Sigmoid colon (tissue), 7 donors: ENCODE results near the gene KCNE1. TPM values are rescaled to one million over a fixed set of nuclear protein-coding genes. Genes with fewer than 3 reads are reported as not detected.

Experiments
- DNase-seq: peaks from one replicate; pipeline ENCODE4 v3.0.0-alpha.2; 2019
- H3K27ac ChIP-seq, 4 donors: fragments of 200-600 bp; sonication (generic); one replicate each; pipeline ENCODE4 v1.5.1; 2016 to 2019; ENCODE audit warnings: mild to moderate bottlenecking in 1 of 4
- H3K27me3 ChIP-seq, 3 donors: fragments of 200-600 bp; sonication (generic); one replicate each; pipeline ENCODE4 v1.5.1; 2019; ENCODE audit warnings: mild to moderate bottlenecking in 1 of 3
- H3K36me3 ChIP-seq, 4 donors: fragments of 200-600 bp; sonication (generic); one replicate each; pipeline ENCODE4 v1.5.1; 2016 to 2019
- H3K4me1 ChIP-seq, 4 donors: fragments of 200-600 bp; sonication (generic); one replicate each; pipeline ENCODE4 v1.5.1; 2017 to 2019
- H3K4me3 ChIP-seq, 4 donors: fragments of 200-600 bp; sonication (generic); one replicate each; pipeline ENCODE4 v1.5.1; 2017 to 2019; ENCODE audit warnings: mild to moderate bottlenecking in 2 of 4, moderate library complexity in 1 of 4
- H3K9me3 ChIP-seq, 4 donors: fragments of 200-600 bp in 3 of 4; sonication (generic) in 3 of 4; one replicate each; pipeline versions ENCODE4 v1.5.1 to v1.6.1; 2013 to 2019
- EP300 ChIP-seq, 4 donors: sonication (generic); formaldehyde crosslinking; IDR thresholded peaks; one replicate each; pipeline ENCODE4 v1.6.1; 2017; ENCODE audit warnings: antibody characterized with exemption in 4 of 4
- POLR2A ChIP-seq, 2 donors: fragments of 450-650 bp; IDR thresholded peaks; one replicate each; pipeline ENCODE4 v1.6.1; 2016; ENCODE audit warnings: antibody characterized with exemption in 2 of 2, mild to moderate bottlenecking in 2 of 2, moderate library complexity in 2 of 2
- POLR2AphosphoS5 ChIP-seq, 4 donors: sonication (generic); formaldehyde crosslinking; IDR thresholded peaks; one replicate each; pipeline ENCODE4 v1.6.1; 2017; ENCODE audit warnings: antibody characterized with exemption in 4 of 4
- WGBS, 2 donors: extraction: QIAGEN DNeasy Blood & Tissue Kit; methylation state at CpG; one replicate each; pipeline ENCODE4 v1.1.7; 2013; 5-methylcytosine and 5-hydroxymethylcytosine counted together
- intact Hi-C: fragments of 100-400 bp; cut with DNase I; formaldehyde crosslinking; loops from one replicate; pipeline ENCODE4 v1.15.1; 2023
- polyA plus RNA-seq, 3 donors: library from polyadenylated mRNA; stranded (reverse); fragments of 200-250 nt; gene quantifications; one replicate each; pipeline ENCODE4 v1.2.3, GENCODE V29; 2013
- total RNA-seq, 4 donors: library from RNA; depleted of rRNA; stranded (reverse); fragments of >200 nt; gene quantifications; one replicate each; pipeline ENCODE4 v1.1.0, GENCODE V29; 2016
- TF ChIP-seq, protein P1 (sequence below), 4 experiments: fragments of 450-650 bp in 3 of 4; fragments of 200-600 bp in 1 of 4; IDR thresholded peaks; one replicate each; pipeline ENCODE4 v1.5.1; 2016 to 2019; ENCODE audit warnings: antibody characterized with exemption in 4 of 4, mild to moderate bottlenecking in 3 of 4, moderate library complexity in 2 of 4
- donor health status: healthy with polysubstance abuse.
- donor health status: Bipolar disorder and iron deficiency.
- donor health status: healthy.

KCNE1 gene
- total and polyA plus RNA-seq, 7 donors: 0.60 to 7.2 (median 2.3) TPM; not detected in 1

GRCh38 chr21:34519694-34520093 lies 7.7 kb upstream of the KCNE1 start:
- Histone ChIP-seq H3K36me3 (peaks cover 0 to 57% (median 18%) of the 10 kb centered on the region in 4 donors), H3K4me1 (peaks cover 0 to 45% (median 24%) of the 10 kb centered on the region in 4 donors)

GRCh38 chr21:34519016-34519415 lies 7.0 kb upstream of the KCNE1 start:
- peaks cover 0 to 38% (median 19%) of the 10 kb centered on the region in 4 donors for H3K4me1 ChIP-seq
- no peaks in the 10 kb centered on the region for H3K9me3 ChIP-seq
- TF ChIP-seq, protein P1, sequence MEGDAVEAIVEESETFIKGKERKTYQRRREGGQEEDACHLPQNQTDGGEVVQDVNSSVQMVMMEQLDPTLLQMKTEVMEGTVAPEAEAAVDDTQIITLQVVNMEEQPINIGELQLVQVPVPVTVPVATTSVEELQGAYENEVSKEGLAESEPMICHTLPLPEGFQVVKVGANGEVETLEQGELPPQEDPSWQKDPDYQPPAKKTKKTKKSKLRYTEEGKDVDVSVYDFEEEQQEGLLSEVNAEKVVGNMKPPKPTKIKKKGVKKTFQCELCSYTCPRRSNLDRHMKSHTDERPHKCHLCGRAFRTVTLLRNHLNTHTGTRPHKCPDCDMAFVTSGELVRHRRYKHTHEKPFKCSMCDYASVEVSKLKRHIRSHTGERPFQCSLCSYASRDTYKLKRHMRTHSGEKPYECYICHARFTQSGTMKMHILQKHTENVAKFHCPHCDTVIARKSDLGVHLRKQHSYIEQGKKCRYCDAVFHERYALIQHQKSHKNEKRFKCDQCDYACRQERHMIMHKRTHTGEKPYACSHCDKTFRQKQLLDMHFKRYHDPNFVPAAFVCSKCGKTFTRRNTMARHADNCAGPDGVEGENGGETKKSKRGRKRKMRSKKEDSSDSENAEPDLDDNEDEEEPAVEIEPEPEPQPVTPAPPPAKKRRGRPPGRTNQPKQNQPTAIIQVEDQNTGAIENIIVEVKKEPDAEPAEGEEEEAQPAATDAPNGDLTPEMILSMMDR (IDR thresholded peaks at IDR 0.05): no peak
- TF ChIP-seq POLR2AphosphoS5 (IDR thresholded peaks at IDR 0.05) (no peak), EP300 (IDR thresholded peaks at IDR 0.05) (no peak), POLR2A (IDR thresholded peaks at IDR 0.05) (no peak)
- DNase-seq: no peak
- H3K27ac ChIP-seq: peak overlapping the region in 2 of 4 donors; percentile 0 to 14
- 75 to 89% methylated on average over 4 of the region's 4 CpGs for WGBS, 2 donors
- intact Hi-C loops: no loop called here
- H3K27me3 ChIP-seq: no peaks in the 10 kb centered on the region
- no peak overlapping the region for H3K4me3 ChIP-seq
- H3K36me3 ChIP-seq: peaks cover 0 to 57% (median 18%) of the 10 kb centered on the region in 4 donors

More at GRCh38 chr21:34519694-34520093, 7.7 kb upstream of the KCNE1 start:
- Histone ChIP-seq H3K27me3 (no peaks in the 10 kb centered on the region), H3K27ac (peak overlapping the region in 2 of 4 donors; percentile 14 to 55), H3K4me3 (no peak overlapping the region), H3K9me3 (no peaks in the 10 kb centered on the region)
- TF ChIP-seq, protein P1 (IDR thresholded peaks at IDR 0.05): no peak
- TF ChIP-seq EP300 (IDR thresholded peaks at IDR 0.05): no peak
- no peak for TF ChIP-seq POLR2A (IDR thresholded peaks at IDR 0.05)
- no peak for TF ChIP-seq POLR2AphosphoS5 (IDR thresholded peaks at IDR 0.05)
- intact Hi-C loops: loop anchor here (5.0 kb wide), 1 partner anchor 63 kb away; no protein-coding TSS in a partner anchor
- 91 to 97% methylated on average over 8 of the region's 8 CpGs for WGBS, 2 donors
- no peak for DNase-seq

DNA sequence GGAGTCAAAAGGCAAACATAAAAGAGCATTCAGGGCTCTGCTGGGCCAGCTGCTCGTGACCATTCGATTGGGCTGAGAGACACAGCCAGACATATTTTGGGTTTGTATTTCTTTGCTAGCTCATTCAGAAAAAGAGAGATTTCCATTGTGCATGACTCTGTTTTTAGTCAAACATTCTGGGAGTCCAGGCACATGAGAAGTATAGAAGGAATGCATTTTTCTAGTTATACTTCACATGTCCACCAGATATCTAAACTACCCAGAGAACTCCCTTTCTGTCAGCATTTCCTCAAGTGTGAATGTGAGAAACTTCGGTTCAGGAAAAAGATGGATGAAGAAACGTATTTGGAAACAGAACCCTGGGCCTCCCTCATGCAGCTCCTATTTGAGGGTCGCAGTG lies 6.3 kb upstream of the KCNE1 start:
- intact Hi-C loops: no loop called here
- 90 to 96% methylated on average over 5 of the region's 5 CpGs for WGBS, 2 donors
- H3K9me3 ChIP-seq: no peaks in the 10 kb centered on the region
- H3K4me3 ChIP-seq: no peak overlapping the region
- H3K36me3 ChIP-seq: peaks cover 0 to 57% (median 18%) of the 10 kb centered on the region in 4 donors
- DNase-seq: no peak
- TF ChIP-seq, protein P1 (IDR thresholded peaks at IDR 0.05): no peak
- TF ChIP-seq POLR2AphosphoS5 (IDR thresholded peaks at IDR 0.05) (no peak), POLR2A (IDR thresholded peaks at IDR 0.05) (no peak), EP300 (IDR thresholded peaks at IDR 0.05) (no peak)
- H3K27ac ChIP-seq: peak overlapping the region in 2 of 4 donors; percentile 0 to 9
- peaks cover 0 to 32% (median 15%) of the 10 kb centered on the region in 4 donors for H3K4me1 ChIP-seq
- H3K27me3 ChIP-seq: no peaks in the 10 kb centered on the region

- peaks cover 0 to 57% (median 18%) of the 10 kb centered on the region in 4 donors for H3K36me3 ChIP-seq
- H3K9me3 ChIP-seq: no peaks in the 10 kb centered on the region
- no peak for DNase-seq
- H3K4me1 ChIP-seq: peaks cover 0 to 26% (median 9%) of the 10 kb centered on the region in 4 donors
- WGBS, 2 donors: 85 to 86% methylated on average over 22 of the region's 22 CpGs
- intact Hi-C loops: no loop called here
- H3K27ac ChIP-seq: peak overlapping the region in 1 of 4 donors; percentile 1
- no peak overlapping the region for H3K4me3 ChIP-seq
- H3K27me3 ChIP-seq: no peaks in the 10 kb centered on the region
- TF ChIP-seq, protein P1 (IDR thresholded peaks at IDR 0.05): no peak
- TF ChIP-seq POLR2AphosphoS5 (IDR thresholded peaks at IDR 0.05) (no peak), POLR2A (IDR thresholded peaks at IDR 0.05) (no peak), EP300 (IDR thresholded peaks at IDR 0.05) (no peak)
Measured at GRCh38 chr21:34517491-34518245, 5.7 kb upstream of the KCNE1 start.
